Measurements from ENCODE around the gene CCDC154.

The CCDC154 gene

DNA sequence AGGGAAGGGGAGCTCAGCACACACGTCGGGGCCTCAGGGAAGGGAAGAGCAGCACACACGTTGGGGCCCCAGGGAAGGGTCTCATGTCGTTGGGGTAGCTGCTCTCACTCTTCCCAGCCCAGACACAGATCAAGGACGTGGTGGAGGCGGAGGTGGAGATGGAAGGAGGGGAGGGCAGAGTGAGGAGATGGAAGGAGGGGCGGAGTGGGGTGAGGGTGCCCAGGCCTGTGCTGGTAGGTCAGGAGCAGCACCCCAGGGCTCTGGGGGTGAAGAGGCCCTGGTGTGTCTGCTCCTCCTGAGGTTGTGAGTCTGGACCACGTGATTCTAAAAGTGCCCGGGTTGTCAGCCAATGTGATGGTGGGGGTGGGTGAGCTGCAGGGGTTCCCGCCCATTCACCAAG, 15.6 kb upstream of the CCDC154 start:
- TF ChIP-seq, protein P1, sequence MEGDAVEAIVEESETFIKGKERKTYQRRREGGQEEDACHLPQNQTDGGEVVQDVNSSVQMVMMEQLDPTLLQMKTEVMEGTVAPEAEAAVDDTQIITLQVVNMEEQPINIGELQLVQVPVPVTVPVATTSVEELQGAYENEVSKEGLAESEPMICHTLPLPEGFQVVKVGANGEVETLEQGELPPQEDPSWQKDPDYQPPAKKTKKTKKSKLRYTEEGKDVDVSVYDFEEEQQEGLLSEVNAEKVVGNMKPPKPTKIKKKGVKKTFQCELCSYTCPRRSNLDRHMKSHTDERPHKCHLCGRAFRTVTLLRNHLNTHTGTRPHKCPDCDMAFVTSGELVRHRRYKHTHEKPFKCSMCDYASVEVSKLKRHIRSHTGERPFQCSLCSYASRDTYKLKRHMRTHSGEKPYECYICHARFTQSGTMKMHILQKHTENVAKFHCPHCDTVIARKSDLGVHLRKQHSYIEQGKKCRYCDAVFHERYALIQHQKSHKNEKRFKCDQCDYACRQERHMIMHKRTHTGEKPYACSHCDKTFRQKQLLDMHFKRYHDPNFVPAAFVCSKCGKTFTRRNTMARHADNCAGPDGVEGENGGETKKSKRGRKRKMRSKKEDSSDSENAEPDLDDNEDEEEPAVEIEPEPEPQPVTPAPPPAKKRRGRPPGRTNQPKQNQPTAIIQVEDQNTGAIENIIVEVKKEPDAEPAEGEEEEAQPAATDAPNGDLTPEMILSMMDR (IDR thresholded peaks at IDR 0.05) = no peak
- no peak overlapping the region for H3K27ac ChIP-seq
- intact Hi-C loops (cut with DNase I; ENCODE audit: low total_unique reads) = loop anchor here (5.0 kb wide), 1 partner anchor 707 kb away; no protein-coding TSS in a partner anchor

DNA sequence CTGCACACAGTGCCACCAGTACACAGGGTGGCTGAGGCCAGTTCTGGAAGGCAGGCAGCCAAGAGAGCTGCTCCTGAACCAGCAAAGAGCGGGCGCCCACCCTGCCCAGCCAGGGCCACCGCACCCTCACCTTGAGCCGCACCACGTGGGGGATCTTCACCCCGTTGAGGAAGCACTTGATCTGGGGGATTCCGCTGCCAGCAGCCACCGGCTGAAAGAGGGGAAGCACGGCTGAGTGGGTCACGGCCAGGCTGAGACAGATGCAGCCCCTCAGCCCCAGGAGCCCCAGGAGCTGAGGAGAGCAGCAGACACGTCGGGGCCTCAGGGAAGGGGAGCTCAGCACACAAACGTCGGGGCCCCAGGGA, 14.6 kb upstream of the CCDC154 start:
- no peak for DNase-seq
- Histone ChIP-seq H3K27me3 (no peaks in the 10 kb centered on the region), H3K9me3 (no peaks in the 10 kb centered on the region), H3K4me3 (no peak overlapping the region), H3K4me1 (no peaks in the 10 kb centered on the region), H3K27ac (no peak overlapping the region), H3K36me3 (peaks cover 48 to 86% (median 67%) of the 10 kb centered on the region in 3 donors)
- intact Hi-C loops (cut with DNase I; ENCODE audit: low total_unique reads) = no loop called here
- TF ChIP-seq, protein P1 (IDR thresholded peaks at IDR 0.05) = no peak

More for the DNA sequence above, 15.6 kb upstream of the CCDC154 start:
- no peaks in the 10 kb centered on the region for H3K27me3 ChIP-seq
- H3K9me3 ChIP-seq = no peaks in the 10 kb centered on the region
- no peak for DNase-seq
- peaks cover 42 to 86% (median 57%) of the 10 kb centered on the region in 3 donors for H3K36me3 ChIP-seq
- no peak overlapping the region for H3K4me3 ChIP-seq
- H3K4me1 ChIP-seq = no peaks in the 10 kb centered on the region

DNA sequence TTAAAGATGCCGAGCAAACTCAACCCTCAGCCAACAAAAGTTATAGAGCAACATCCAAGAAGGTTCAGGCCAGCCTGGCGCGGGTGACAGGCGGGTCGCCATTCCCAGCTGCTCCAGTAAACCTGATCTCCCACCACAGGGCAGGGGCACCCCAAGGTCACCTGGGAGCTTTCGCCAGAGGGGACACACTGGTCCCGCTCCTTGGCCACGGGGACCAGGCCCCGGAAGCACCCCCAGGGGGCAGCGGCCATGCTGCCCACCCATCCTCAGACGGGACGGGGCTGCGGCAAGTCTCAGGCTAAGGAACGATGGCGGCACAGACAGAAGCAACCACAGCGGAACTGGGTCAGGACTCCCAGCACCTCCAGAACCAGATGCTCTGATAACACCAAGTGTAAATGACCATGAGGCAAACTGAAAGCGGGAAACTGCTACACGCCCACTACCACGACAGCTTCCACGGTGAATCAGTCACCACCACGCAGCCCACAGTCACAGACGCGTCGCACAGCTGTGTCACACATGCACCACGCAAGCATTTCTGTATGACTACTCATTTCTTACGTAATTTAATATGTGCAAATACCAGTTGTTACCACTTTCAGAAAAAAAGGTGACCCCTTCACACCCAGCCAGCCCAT, 14.1 kb upstream of the CCDC154 start:
- Histone ChIP-seq H3K27ac (no peak overlapping the region), H3K4me1 (no peaks in the 10 kb centered on the region), H3K4me3 (no peak overlapping the region), H3K36me3 (peaks cover 53 to 86% (median 72%) of the 10 kb centered on the region in 3 donors), H3K9me3 (no peaks in the 10 kb centered on the region), H3K27me3 (no peaks in the 10 kb centered on the region)
- TF ChIP-seq, protein P1 (IDR thresholded peaks at IDR 0.05) = no peak
- intact Hi-C loops (cut with DNase I; ENCODE audit: low total_unique reads) = no loop called here
- no peak for DNase-seq

DNA sequence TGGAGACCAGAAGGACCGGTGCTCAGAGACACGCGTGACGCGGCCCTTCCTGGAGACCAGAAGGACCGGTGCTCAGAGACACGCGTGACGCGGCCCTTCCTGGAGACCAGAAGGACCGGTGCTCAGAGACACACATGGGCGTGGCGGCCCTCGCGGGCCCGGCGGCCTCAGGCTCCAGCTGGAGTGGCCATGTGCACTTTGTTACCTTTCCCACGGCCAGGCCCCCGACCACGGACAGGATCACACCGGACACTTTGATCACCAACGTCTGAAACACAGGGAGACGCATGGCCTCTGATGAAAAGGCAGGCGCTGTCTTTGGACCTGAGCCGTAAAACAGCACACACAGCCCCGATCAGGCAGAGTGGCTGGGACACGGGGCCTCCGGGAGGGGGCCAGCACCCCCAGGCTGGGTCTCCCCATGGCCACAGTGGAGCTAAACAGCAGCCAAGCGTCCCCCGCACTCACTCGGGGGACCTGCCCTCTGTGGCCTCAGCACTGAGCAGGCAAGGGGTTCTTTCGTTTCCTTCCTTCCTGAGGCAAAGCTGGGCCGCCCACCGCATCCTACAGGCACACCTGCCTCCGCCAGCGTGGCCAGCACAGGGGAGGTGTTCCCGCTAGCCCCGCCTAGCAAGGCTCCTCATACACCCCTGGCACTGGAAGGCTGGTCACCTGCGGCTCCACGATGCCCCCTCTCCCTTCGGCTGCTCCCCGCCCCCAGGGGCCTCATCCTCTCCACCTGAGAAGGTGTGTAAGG, 13.3 kb upstream of the CCDC154 start:
- no peak overlapping the region for H3K4me3 ChIP-seq
- TF ChIP-seq, protein P1 (IDR thresholded peaks at IDR 0.05) = no peak
- no peak overlapping the region for H3K27ac ChIP-seq
- H3K4me1 ChIP-seq = no peaks in the 10 kb centered on the region
- no peaks in the 10 kb centered on the region for H3K9me3 ChIP-seq
- no peak for DNase-seq
- intact Hi-C loops (cut with DNase I; ENCODE audit: low total_unique reads) = no loop called here
- peaks cover 61 to 88% (median 80%) of the 10 kb centered on the region in 3 donors for H3K36me3 ChIP-seq
- no peaks in the 10 kb centered on the region for H3K27me3 ChIP-seq

DNA sequence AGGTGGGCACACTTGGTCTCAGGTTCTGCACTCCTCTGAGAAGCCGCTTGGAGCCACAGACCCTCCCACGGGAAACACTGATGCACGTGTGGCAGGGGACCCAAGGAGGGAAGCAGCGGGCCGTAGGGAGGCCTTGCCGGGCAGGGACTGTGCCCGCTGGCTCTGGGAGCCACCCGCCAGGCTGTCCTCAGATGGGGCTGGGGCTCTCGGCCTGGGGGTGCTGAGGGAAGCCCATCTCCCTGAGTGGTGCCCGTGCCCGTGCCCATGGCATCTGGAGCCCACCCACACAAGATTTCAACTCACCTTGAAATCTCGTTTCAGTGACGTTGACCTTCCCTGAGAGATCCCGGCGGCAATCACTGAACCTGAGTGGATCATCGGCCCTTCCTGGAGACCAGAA, 12.6 kb upstream of the CCDC154 start:
- Histone ChIP-seq H3K27ac (no peak overlapping the region), H3K4me3 (no peak overlapping the region), H3K36me3 (peaks cover 68 to 94% (median 87%) of the 10 kb centered on the region in 3 donors), H3K27me3 (no peaks in the 10 kb centered on the region), H3K9me3 (no peaks in the 10 kb centered on the region), H3K4me1 (no peaks in the 10 kb centered on the region)
- TF ChIP-seq, protein P1 (IDR thresholded peaks at IDR 0.05) = no peak
- no peak for DNase-seq
- intact Hi-C loops (cut with DNase I; ENCODE audit: low total_unique reads) = no loop called here
